H1 (cell line): Measurements from ENCODE around the gene DOCK3. TPM values are rescaled to one million over a fixed set of nuclear protein-coding genes. Genes with fewer than 3 reads are reported as not detected.

Experiments used
- CTCF ChIA-PET: fragments of 300-600 bp; sonication (Branson Sonifier 250); formaldehyde crosslinking; loops from one replicate; lab custom pipeline; 2021; ENCODE audit not compliant: partially characterized antibody; lab: Charles Lee
- POLR2A ChIA-PET: fragments of 300-600 bp; sonication (Branson Sonifier 250); formaldehyde crosslinking; loops from one replicate; lab custom pipeline; 2021; ENCODE audit warnings: inconsistent platforms; ENCODE audit not compliant: partially characterized antibody; lab: Charles Lee
- DNase-seq, 2 experiments: peaks; one replicate each; pipeline versions ENCODE4 v3.0.0 to v3.0.0-alpha.2; 2010 to 2022; ENCODE audit warnings: low spot score in 2 of 2, low read depth in 1 of 2, mixed read lengths in 1 of 2
- FAIRE-seq: peaks from 2 replicates; lab custom pipeline; 2011; peaks lifted over from hg19 to GRCh38; lab: Jason Lieb, UNC
- H2AFZ ChIP-seq: 2 replicates; pipeline ENCODE4 v1.8.1; 2012; ENCODE audit warnings: low read length, inconsistent platforms
- H2AK5ac ChIP-seq: 2 replicates; pipeline ENCODE4 v1.6.1; 2013; ENCODE audit warnings: low read depth, low read length
- H2BK120ac ChIP-seq: replicated peaks from 2 replicates; pipeline ENCODE3; 2013; ENCODE audit warnings: low read depth, low read length, inconsistent platforms
- H2BK12ac ChIP-seq: 2 replicates; pipeline ENCODE4 v1.6.1; 2013; ENCODE audit warnings: low read depth, low read length
- H2BK15ac ChIP-seq: 2 replicates; pipeline ENCODE4 v1.6.1; 2013; ENCODE audit warnings: low read length
- H2BK20ac ChIP-seq: 2 replicates; pipeline ENCODE4 v1.6.1; 2013; ENCODE audit warnings: low read length
- H2BK5ac ChIP-seq: 2 replicates; pipeline ENCODE4 v1.6.1; 2013; ENCODE audit warnings: low read depth, low read length
- H3K14ac ChIP-seq: 2 replicates; pipeline ENCODE4 v1.6.1; 2013; ENCODE audit warnings: inconsistent platforms; ENCODE audit not compliant: insufficient read length
- H3K18ac ChIP-seq: 2 replicates; pipeline ENCODE4 v1.6.1; 2013; ENCODE audit warnings: low read length; ENCODE audit errors: extremely low read depth
- H3K23ac ChIP-seq: 2 replicates; pipeline ENCODE4 v1.6.1; 2013; ENCODE audit warnings: inconsistent platforms; ENCODE audit not compliant: insufficient read length
- H3K23me2 ChIP-seq: 2 replicates; pipeline ENCODE4 v1.6.1; 2013; ENCODE audit warnings: low read depth, low read length
- H3K27ac ChIP-seq: 2 replicates; pipeline ENCODE4 v1.6.1; 2011; ENCODE audit warnings: low read depth, low read length, inconsistent platforms
- H3K27me3 ChIP-seq, 4 experiments: replicated peaks in 1 of 4; 1 replicate in 1 of 4; 2 replicates in 3 of 4; pipeline versions ENCODE4 v1.6.1 to v1.8.1; 2011 to 2013; ENCODE audit warnings: low read length in 3 of 4, mild to moderate bottlenecking in 3 of 4, inconsistent platforms in 2 of 4, mixed read lengths in 2 of 4, moderate library complexity in 1 of 4; ENCODE audit not compliant: control insufficient read depth in 3 of 4, insufficient read depth in 3 of 4; ENCODE audit errors: extremely low read depth in 1 of 4
- H3K36me3 ChIP-seq, 4 experiments: 2 replicates each; pipeline versions ENCODE4 v1.6.1 to v1.8.1; 2011 to 2013; ENCODE audit warnings: mild to moderate bottlenecking in 4 of 4, low read length in 3 of 4, moderate library complexity in 2 of 4, control low read depth in 1 of 4, inconsistent platforms in 1 of 4; ENCODE audit not compliant: insufficient read depth in 4 of 4, control insufficient read depth in 2 of 4
- H3K4ac ChIP-seq: replicated peaks from 2 replicates; pipeline ENCODE3; 2013; ENCODE audit warnings: low read length, low read depth, mixed read lengths, inconsistent platforms; ENCODE audit not compliant: insufficient read length
- H3K4me1 ChIP-seq, 4 experiments: replicated peaks in 1 of 4; 1 replicate in 1 of 4; 2 replicates in 3 of 4; pipeline versions ENCODE4 v1.6.1 to v1.8.1; 2011 to 2013; ENCODE audit warnings: low read length in 3 of 4, inconsistent platforms in 2 of 4, mixed read lengths in 1 of 4; ENCODE audit not compliant: insufficient read depth in 4 of 4, control insufficient read depth in 3 of 4
- H3K4me2 ChIP-seq, 2 experiments: 2 replicates each; pipeline versions ENCODE4 v1.6.1 to v1.8.1; 2011 to 2013; ENCODE audit warnings: low read depth in 2 of 2, low read length in 2 of 2, control low read depth in 1 of 2, inconsistent platforms in 1 of 2, mild to moderate bottlenecking in 1 of 2; ENCODE audit not compliant: insufficient read depth in 1 of 2
- H3K4me3 ChIP-seq, 4 experiments: fragments of 200-600, 300-600 bp in 1 of 4; sonication (generic), shearing (Covaris generic), sonication (Bioruptor Twin) in 1 of 4; 2 replicates each; pipeline versions ENCODE4 v1.5.1 to v1.8.1; 2011 to 2016; ENCODE audit warnings: low read length in 4 of 4, low read depth in 3 of 4, control low read depth in 2 of 4, inconsistent platforms in 2 of 4, mild to moderate bottlenecking in 2 of 4, mixed read lengths in 1 of 4, moderate library complexity in 1 of 4; ENCODE audit not compliant: insufficient read depth in 2 of 4; ENCODE audit errors: extremely low read depth in 1 of 4
- H3K56ac ChIP-seq: replicated peaks from 2 replicates; pipeline ENCODE3; 2013; ENCODE audit warnings: low read depth, mild to moderate bottlenecking, mixed read lengths, low read length, inconsistent platforms; ENCODE audit not compliant: insufficient read length
- H3K79me1 ChIP-seq: 2 replicates; pipeline ENCODE4 v1.6.1; 2013; ENCODE audit warnings: low read depth, low read length, control low read depth
- H3K79me2 ChIP-seq, 2 experiments: 2 replicates each; pipeline versions ENCODE4 v1.6.1 to v1.8.1; 2012 to 2013; ENCODE audit warnings: low read length in 2 of 2, mild to moderate bottlenecking in 2 of 2, inconsistent platforms in 1 of 2; ENCODE audit not compliant: insufficient read depth in 2 of 2, control insufficient read depth in 1 of 2
- H3K9ac ChIP-seq, 4 experiments: replicated peaks in 1 of 4; 1 replicate in 1 of 4; 2 replicates in 3 of 4; pipeline versions ENCODE4 v1.6.1 to v1.8.1; 2011 to 2013; ENCODE audit warnings: low read depth in 3 of 4, low read length in 3 of 4, control low read depth in 2 of 4, mild to moderate bottlenecking in 2 of 4, moderate library complexity in 2 of 4, inconsistent platforms in 1 of 4; ENCODE audit errors: extremely low read depth in 1 of 4
- H3K9me3 ChIP-seq, 2 experiments: 2 replicates each; pipeline versions ENCODE4 v1.6.1 to v1.8.1; 2012 to 2013; ENCODE audit warnings: mild to moderate bottlenecking in 2 of 2, moderate library complexity in 2 of 2, control low read depth in 1 of 2, inconsistent platforms in 1 of 2, low read depth in 1 of 2, low read length in 1 of 2, mixed read lengths in 1 of 2; ENCODE audit not compliant: insufficient read depth in 2 of 2
- H4K20me1 ChIP-seq, 2 experiments: replicated peaks in 1 of 2; 2 replicates each; pipeline versions ENCODE3 to v1.8.1; 2011 to 2013; ENCODE audit warnings: inconsistent platforms in 2 of 2, low read length in 2 of 2, mild to moderate bottlenecking in 1 of 2; ENCODE audit not compliant: insufficient read depth in 2 of 2, control insufficient read depth in 1 of 2
- H4K5ac ChIP-seq: 2 replicates; pipeline ENCODE4 v1.6.1; 2013; ENCODE audit warnings: low read length, low read depth, mixed read lengths, inconsistent platforms; ENCODE audit not compliant: insufficient read length
- H4K8ac ChIP-seq: 2 replicates; pipeline ENCODE4 v1.8.0; 2013; ENCODE audit warnings: mild to moderate bottlenecking, moderate library complexity, low read length, inconsistent platforms; ENCODE audit not compliant: insufficient read depth; ENCODE audit errors: extremely low read depth
- H4K91ac ChIP-seq: replicated peaks from 2 replicates; pipeline ENCODE3; 2013; ENCODE audit warnings: low read length, mixed read lengths, inconsistent platforms; ENCODE audit not compliant: insufficient read length
- CBX5 ChIP-seq: fragments of 300-800, 300-1000 bp; sonication (generic); IDR thresholded peaks from 2 replicates; pipeline ENCODE4 v1.7.1; 2016; ENCODE audit warnings: antibody characterized with exemption, low read length, low read depth
- CHD1 ChIP-seq: IDR thresholded peaks from 2 replicates; pipeline ENCODE4 v1.6.1; 2012; ENCODE audit warnings: low read depth, low read length, improper control_type of control experiment
- KDM5A ChIP-seq: fragments of 200-600 bp; IDR thresholded peaks from 2 replicates; pipeline ENCODE4 v1.7.1; 2012; ENCODE audit warnings: mild to moderate bottlenecking, low read length, inconsistent platforms, mixed read lengths
- ZNF274 ChIP-seq: IDR thresholded peaks from 2 replicates; pipeline ENCODE4 v1.7.0; 2012; ENCODE audit warnings: low read length, borderline replicate concordance; ENCODE audit errors: extremely low read depth
- WGBS, 2 experiments: shearing (Covaris generic) in 1 of 2; methylation state at CpG; one replicate each; pipeline versions ENCODE4 v1.1.6 to v1.1.7; 2013 to 2015; ENCODE audit warnings: low lambda C conversion rate in 2 of 2, mixed read lengths in 2 of 2, inconsistent platforms in 1 of 2, low coverage in 1 of 2, missing lambda C conversion rate in 1 of 2; ENCODE audit not compliant: insufficient replicate concordance in 2 of 2, insufficient coverage in 1 of 2, insufficient read length in 1 of 2; ENCODE audit errors: extremely low coverage in 1 of 2, missing lambda C conversion rate in 1 of 2; 5-methylcytosine and 5-hydroxymethylcytosine counted together
- polyA plus RNA-seq, 7 experiments: library from polyadenylated mRNA; depleted of rRNA in 3 of 7; stranded (reverse) in 5 of 7; unstranded in 2 of 7; fragments of >200 nt in 5 of 7; fragments of 200-250 nt in 2 of 7; gene quantifications; 1 replicate in 5 of 7; 2 replicates in 1 of 7; 4 replicates in 1 of 7; pipeline versions ENCODE4 v1.2.1 to v1.2.3, GENCODE V29; 2011 to 2013; ENCODE audit warnings: missing spikeins in 2 of 7, mixed read lengths in 2 of 7
- total RNA-seq: library from RNA; stranded (reverse); fragmentation: NEBNext Ultra II Directional; extraction: Animal tissue kit (Norgen Biotek cat#: 25700); gene quantifications from 2 replicates; pipeline ENCODE4 v1.2.1, GENCODE V29; 2021

Gene DOCK3
- total and polyA plus RNA-seq, 2 of the 8 experiments (the other 6 are each of a cell fraction or from before 2014, with no cell fraction given), result 2.7 to 5.0 TPM

DNA sequence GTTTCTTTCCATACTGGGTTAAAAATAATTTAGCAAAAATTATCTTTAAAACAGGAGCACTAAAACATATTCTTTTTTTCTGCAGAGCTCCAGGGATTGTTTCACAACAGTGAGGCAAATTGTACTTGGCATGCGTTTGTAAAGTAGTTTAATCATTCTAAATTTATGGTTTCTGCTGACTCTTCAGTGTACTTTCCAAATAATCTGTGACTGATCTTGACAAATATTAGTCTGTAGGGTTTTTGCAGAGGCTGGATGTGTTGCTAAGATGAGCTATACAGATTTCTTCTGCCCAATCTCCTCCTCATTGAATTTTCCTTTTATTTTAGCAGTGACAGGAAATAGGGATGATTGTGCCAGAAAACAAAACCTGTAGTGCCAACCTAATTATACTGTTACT is 382.4 kb downstream of the DOCK3 start:
- Histone ChIP-seq H3K4me2 (no peak overlapping the region), H2AK5ac (no peak overlapping the region), H2BK120ac (no peak overlapping the region), H4K91ac (no peak overlapping the region), H3K79me1 (no peaks in the 10 kb centered on the region), H3K4me1 (no peaks in the 10 kb centered on the region), H3K18ac (no peak overlapping the region), H2AFZ (no peak overlapping the region), H3K79me2 (no peaks in the 10 kb centered on the region), H3K14ac (no peak overlapping the region), H3K4ac (no peak overlapping the region), H2BK12ac (no peak overlapping the region), H3K4me3 (no peak overlapping the region), H3K27ac (no peak overlapping the region), H3K27me3 (peaks cover 0 to 1% (median 0%) of the 10 kb centered on the region in 4 experiments; a peak in 1 of 7 replicates), H4K20me1 (no peaks in the 10 kb centered on the region), H2BK20ac (no peak overlapping the region), H3K23me2 (peaks cover 1% of the 10 kb centered on the region; the same call in 1 of the 2 replicates), H3K9me3 (no peaks in the 10 kb centered on the region), H3K23ac (no peak overlapping the region), H4K8ac (no peak overlapping the region), H3K9ac (no peak overlapping the region), H2BK5ac (no peak overlapping the region), H4K5ac (no peak overlapping the region), H3K56ac (no peak overlapping the region), H2BK15ac (no peak overlapping the region), H3K36me3 (no peaks in the 10 kb centered on the region)
- DNase-seq, result no peak
- CTCF ChIA-PET, result no interaction called here
- no peak for TF ChIP-seq CHD1
- TF ChIP-seq CBX5, result no peak
- no peak for TF ChIP-seq KDM5A
- TF ChIP-seq ZNF274, result no peak
- POLR2A ChIA-PET, result no interaction called here
- no peak for FAIRE-seq
- 80% methylated on average over 1 of the region's 1 CpG; no CpG with 5 or more reads in 1 of the 2 experiments for WGBS, 2 experiments
